AG10803 (cell line): ENCODE measurements around the gene DNAJC1.

ENCODE experiments used
- DNase-seq: peaks from one replicate; pipeline ENCODE4 v3.0.0; 2010; ENCODE audit warnings: low read depth
- H3K4me3 ChIP-seq: 2 replicates; pipeline ENCODE4 v1.5.1; 2011; ENCODE audit warnings: mild to moderate bottlenecking, low read length, control low read depth
- CTCF ChIP-seq: conservative IDR thresholded peaks from 2 replicates; pipeline ENCODE4 v1.5.1; 2011; ENCODE audit warnings: mild to moderate bottlenecking, low read length, control low read depth, inconsistent platforms

The DNAJC1 gene

GRCh38 chr10:21972584-21972983 is 30.9 kb downstream of the DNAJC1 start:
- DNase-seq, result no peak
- H3K4me3 ChIP-seq, result no peak overlapping the region
- TF ChIP-seq CTCF, result no peak

- DNase-seq, result peak; percentile 23
- TF ChIP-seq CTCF, result no peak
Measured at GRCh38 chr10:21969326-21970287, 33.9 kb downstream of the DNAJC1 start.

GRCh38 chr10:21964983-21965665 is 38.4 kb downstream of the DNAJC1 start:
- no peak for DNase-seq
- no peak for TF ChIP-seq CTCF
- no peak overlapping the region for H3K4me3 ChIP-seq

More at GRCh38 chr10:21969326-21970287, 33.9 kb downstream of the DNAJC1 start:
- no peak overlapping the region for H3K4me3 ChIP-seq

GRCh38 chr10:21962358-21962757 is 41.2 kb downstream of the DNAJC1 start:
- DNase-seq, result no peak
- no peak for TF ChIP-seq CTCF
- H3K4me3 ChIP-seq, result no peak overlapping the region

GRCh38 chr10:21961847-21962246 is 41.7 kb downstream of the DNAJC1 start:
- H3K4me3 ChIP-seq, result no peak overlapping the region
- DNase-seq, result no peak
- no peak for TF ChIP-seq CTCF

GRCh38 chr10:21959998-21960397 is 43.5 kb downstream of the DNAJC1 start:
- DNase-seq, result no peak
- H3K4me3 ChIP-seq, result no peak overlapping the region
- TF ChIP-seq CTCF, result no peak
